Activated naive CD8-positive, alpha-beta T cell treated with anti-CD3 and anti-CD28 coated beads for 36 hours (primary cell): ENCODE results near the gene SCFD2. TPM values are rescaled to one million over a fixed set of nuclear protein-coding genes. Genes with fewer than 3 reads are reported as not detected.

Experiments used
- DNase-seq: peaks from one replicate; pipeline ENCODE4 v3.0.0; 2021
- H3K27ac Mint-ChIP-seq: one replicate; pipeline ENCODE4 v1.8.0; 2022; ENCODE audit warnings: mild to moderate bottlenecking, moderate library complexity, mixed read lengths
- H3K27me3 Mint-ChIP-seq: one replicate; pipeline ENCODE4 v1.8.0; 2022; ENCODE audit warnings: mild to moderate bottlenecking, mixed read lengths
- H3K36me3 Mint-ChIP-seq: one replicate; pipeline ENCODE4 v1.8.0; 2021; ENCODE audit warnings: mild to moderate bottlenecking, mixed read lengths
- H3K4me1 Mint-ChIP-seq: one replicate; pipeline ENCODE4 v1.8.0; 2021; ENCODE audit warnings: mixed read lengths
- H3K4me3 Mint-ChIP-seq: one replicate; pipeline ENCODE4 v1.8.0; 2022; ENCODE audit warnings: mild to moderate bottlenecking, moderate library complexity, mixed read lengths
- H3K9me3 Mint-ChIP-seq: one replicate; pipeline ENCODE4 v1.8.0; 2022; ENCODE audit warnings: mixed read lengths
- total RNA-seq, 2 experiments: library from RNA; stranded (reverse); gene quantifications; one replicate each; pipeline ENCODE4 v1.2.3, GENCODE V29; 2021

Gene SCFD2
- total RNA-seq, 2 experiments from 2014 or later = 21.9 to 23.7 TPM

DNA sequence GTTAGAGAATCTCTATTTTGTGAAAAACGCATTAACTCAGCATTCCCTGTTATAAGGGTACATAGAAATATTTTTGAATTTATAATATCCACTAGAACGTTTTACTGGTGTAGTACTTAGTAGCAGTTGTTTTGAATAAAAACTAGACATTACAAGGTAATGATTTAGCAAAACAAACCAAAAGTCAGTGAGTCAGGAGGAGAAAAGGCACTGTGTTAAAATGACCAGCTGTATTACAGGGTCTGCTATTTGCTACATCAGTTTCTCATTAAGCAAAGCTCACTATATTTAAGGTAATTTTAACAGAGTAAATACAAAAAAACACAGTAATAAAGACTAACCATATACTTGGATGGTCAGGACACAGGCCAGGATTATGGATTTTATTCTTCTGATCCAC is 351.0 kb downstream of the SCFD2 start:
- no peaks in the 10 kb centered on the region for H3K9me3 Mint-ChIP-seq
- H3K27me3 Mint-ChIP-seq = no peaks in the 10 kb centered on the region
- no peak for DNase-seq
- H3K36me3 Mint-ChIP-seq = peaks cover 8% of the 10 kb centered on the region
- peaks cover 28% of the 10 kb centered on the region for H3K4me1 Mint-ChIP-seq
- no peak overlapping the region for H3K4me3 Mint-ChIP-seq
- H3K27ac Mint-ChIP-seq = no peak overlapping the region

GRCh38 chr4:53013873-53014775 is 351.7 kb downstream of the SCFD2 start:
- H3K4me1 Mint-ChIP-seq = peaks cover 29% of the 10 kb centered on the region
- H3K4me3 Mint-ChIP-seq = no peak overlapping the region
- no peak overlapping the region for H3K27ac Mint-ChIP-seq

DNA sequence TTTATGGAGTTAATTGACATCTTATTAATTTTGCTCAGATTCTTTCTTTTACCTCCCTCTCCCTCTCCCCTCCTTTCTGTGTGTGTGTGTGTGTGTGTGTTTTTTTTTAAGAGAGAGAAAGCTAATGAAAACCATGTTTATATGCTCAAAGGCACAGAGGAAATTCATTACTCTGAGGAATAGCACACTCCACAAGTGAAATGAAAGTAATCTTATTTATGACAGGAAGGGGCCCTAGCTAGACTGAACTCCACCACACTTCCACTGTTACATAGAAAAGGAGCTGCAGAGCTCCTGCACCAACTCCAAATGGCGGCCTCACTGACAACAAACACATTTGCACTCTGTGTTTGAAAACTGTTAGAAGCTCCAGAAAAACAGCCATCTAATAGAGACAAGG is 353.1 kb downstream of the SCFD2 start:
- Mint-ChIP-seq H3K9me3 (peaks cover 3% of the 10 kb centered on the region), H3K27ac (peak overlapping the region; percentile 60), H3K4me1 (peaks cover 29% of the 10 kb centered on the region), H3K27me3 (no peaks in the 10 kb centered on the region), H3K4me3 (peak overlapping the region; percentile 51), H3K36me3 (peaks cover 23% of the 10 kb centered on the region)
- no peak for DNase-seq

More at GRCh38 chr4:53013873-53014775, 351.7 kb downstream of the SCFD2 start:
- no peaks in the 10 kb centered on the region for H3K9me3 Mint-ChIP-seq
- DNase-seq = no peak
- H3K36me3 Mint-ChIP-seq = peaks cover 13% of the 10 kb centered on the region
- no peaks in the 10 kb centered on the region for H3K27me3 Mint-ChIP-seq

GRCh38 chr4:53011259-53011905 is 354.5 kb downstream of the SCFD2 start:
- Mint-ChIP-seq H3K9me3 (peaks cover 7% of the 10 kb centered on the region), H3K4me3 (no peak overlapping the region), H3K4me1 (peaks cover 29% of the 10 kb centered on the region), H3K27me3 (no peaks in the 10 kb centered on the region), H3K36me3 (peaks cover 31% of the 10 kb centered on the region), H3K27ac (no peak overlapping the region)
- no peak for DNase-seq

GRCh38 chr4:53010318-53010717 is 355.5 kb downstream of the SCFD2 start:
- Mint-ChIP-seq H3K4me3 (no peak overlapping the region), H3K27ac (no peak overlapping the region), H3K4me1 (peaks cover 29% of the 10 kb centered on the region), H3K36me3 (peaks cover 30% of the 10 kb centered on the region), H3K27me3 (no peaks in the 10 kb centered on the region), H3K9me3 (peaks cover 7% of the 10 kb centered on the region)
- no peak for DNase-seq

GRCh38 chr4:53009824-53010223 is 356.0 kb downstream of the SCFD2 start:
- peak overlapping the region; percentile 13 for H3K27ac Mint-ChIP-seq
- H3K9me3 Mint-ChIP-seq = peaks cover 7% of the 10 kb centered on the region
- no peak overlapping the region for H3K4me3 Mint-ChIP-seq
- H3K27me3 Mint-ChIP-seq = no peaks in the 10 kb centered on the region
- H3K36me3 Mint-ChIP-seq = peaks cover 28% of the 10 kb centered on the region
- peaks cover 29% of the 10 kb centered on the region for H3K4me1 Mint-ChIP-seq
- DNase-seq = no peak

DNA sequence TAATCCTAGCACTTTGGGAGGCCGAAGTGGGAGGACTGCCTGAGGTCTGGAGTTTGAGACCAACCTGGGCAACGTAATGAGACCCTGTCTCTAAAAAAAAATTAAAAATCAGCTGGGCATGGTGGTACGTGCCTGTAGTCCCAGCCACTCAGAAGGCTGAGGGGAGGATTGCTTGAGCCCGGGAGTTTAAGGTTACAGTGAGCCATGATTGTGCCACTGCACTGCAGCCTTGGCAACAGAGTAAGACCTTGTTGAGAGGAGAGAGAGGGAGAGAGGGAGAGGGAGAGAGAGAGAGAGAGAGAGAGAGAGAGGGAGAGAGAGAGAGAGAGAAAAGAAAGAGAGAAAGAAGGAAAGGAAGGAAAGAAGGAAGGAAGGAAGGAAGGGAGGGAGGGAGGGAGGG is 358.8 kb downstream of the SCFD2 start:
- Mint-ChIP-seq H3K27me3 (no peaks in the 10 kb centered on the region), H3K36me3 (peaks cover 26% of the 10 kb centered on the region), H3K9me3 (peaks cover 7% of the 10 kb centered on the region), H3K4me1 (peaks cover 11% of the 10 kb centered on the region), H3K4me3 (no peak overlapping the region), H3K27ac (no peak overlapping the region)
- no peak for DNase-seq

DNA sequence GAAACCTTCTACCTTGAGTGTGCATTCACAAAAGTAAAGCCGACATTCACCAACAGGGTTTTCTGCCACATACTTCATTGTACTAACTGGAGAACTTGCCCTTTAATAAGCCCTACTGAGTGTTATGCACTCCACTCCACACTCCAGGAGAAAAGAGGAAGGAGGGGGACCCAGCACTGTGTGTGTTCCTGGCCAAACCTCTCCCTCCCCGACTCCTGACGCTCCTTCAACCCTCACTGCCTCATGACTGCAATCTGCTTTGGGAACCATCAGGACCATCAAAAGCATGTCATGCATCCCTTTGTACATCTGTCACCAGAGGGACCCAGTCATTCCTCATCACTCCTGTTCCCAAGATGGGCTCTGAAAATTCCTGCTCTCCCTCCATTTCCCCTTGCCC is 360.1 kb downstream of the SCFD2 start:
- H3K36me3 Mint-ChIP-seq = peaks cover 26% of the 10 kb centered on the region
- H3K27ac Mint-ChIP-seq = no peak overlapping the region
- DNase-seq = no peak
- H3K27me3 Mint-ChIP-seq = no peaks in the 10 kb centered on the region
- peaks cover 7% of the 10 kb centered on the region for H3K9me3 Mint-ChIP-seq
- peaks cover 4% of the 10 kb centered on the region for H3K4me1 Mint-ChIP-seq
- H3K4me3 Mint-ChIP-seq = no peak overlapping the region

- Mint-ChIP-seq H3K36me3 (peaks cover 25% of the 10 kb centered on the region), H3K4me1 (peaks cover 4% of the 10 kb centered on the region), H3K27me3 (no peaks in the 10 kb centered on the region), H3K9me3 (peaks cover 7% of the 10 kb centered on the region), H3K4me3 (no peak overlapping the region), H3K27ac (no peak overlapping the region)
- DNase-seq = no peak
These were observed 360.7 kb downstream of the SCFD2 start for GRCh38 chr4:53005149-53005546.

DNA sequence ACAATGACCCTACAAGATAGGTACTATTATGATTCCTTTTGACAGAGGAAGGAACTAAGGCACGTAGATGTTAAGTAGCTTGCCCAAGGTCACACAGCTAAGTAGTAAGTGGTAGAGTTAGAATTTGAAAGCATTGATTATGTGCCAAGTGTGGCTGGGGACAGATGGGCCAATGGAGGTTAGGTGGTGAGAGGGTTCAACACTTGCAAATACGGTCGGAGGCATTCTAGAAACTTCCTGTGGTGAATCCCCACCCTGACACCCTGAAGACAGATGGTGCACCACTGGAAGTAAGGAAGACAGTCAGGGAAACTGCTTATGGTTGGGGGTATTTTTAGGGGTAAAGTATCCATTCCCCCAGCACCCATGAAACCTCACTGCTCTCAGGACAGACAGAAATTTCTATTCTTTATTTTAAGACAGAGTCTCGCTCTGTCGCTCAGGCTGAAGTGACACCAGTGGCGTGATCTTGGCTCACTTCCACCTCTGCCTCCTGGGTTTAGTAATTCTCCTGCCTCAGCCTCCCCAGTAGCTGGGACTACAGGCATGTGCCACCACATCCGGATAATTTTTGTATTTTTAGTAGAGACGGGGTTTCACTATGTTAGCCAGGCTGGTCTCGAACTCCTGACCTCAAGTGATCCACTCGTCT is 361.2 kb downstream of the SCFD2 start:
- Mint-ChIP-seq H3K4me3 (no peak overlapping the region), H3K36me3 (peaks cover 24% of the 10 kb centered on the region), H3K4me1 (peaks cover under 1% of the 10 kb centered on the region), H3K27me3 (no peaks in the 10 kb centered on the region), H3K27ac (no peak overlapping the region), H3K9me3 (peaks cover 7% of the 10 kb centered on the region)
- DNase-seq = no peak

- no peak overlapping the region for H3K4me3 Mint-ChIP-seq
These were observed 361.9 kb downstream of the SCFD2 start for GRCh38 chr4:53003959-53004358.

GRCh38 chr4:53000560-53000959 is 365.3 kb downstream of the SCFD2 start:
- DNase-seq = no peak
- Mint-ChIP-seq H3K4me1 (no peaks in the 10 kb centered on the region), H3K36me3 (peaks cover 9% of the 10 kb centered on the region), H3K9me3 (no peaks in the 10 kb centered on the region), H3K27me3 (no peaks in the 10 kb centered on the region), H3K27ac (no peak overlapping the region), H3K4me3 (no peak overlapping the region)

More at GRCh38 chr4:53003959-53004358, 361.9 kb downstream of the SCFD2 start:
- Mint-ChIP-seq H3K4me1 (no peaks in the 10 kb centered on the region), H3K9me3 (peaks cover 7% of the 10 kb centered on the region), H3K27me3 (no peaks in the 10 kb centered on the region), H3K36me3 (peaks cover 21% of the 10 kb centered on the region), H3K27ac (no peak overlapping the region)
- no peak for DNase-seq

- H3K27me3 Mint-ChIP-seq = no peaks in the 10 kb centered on the region
- DNase-seq = no peak
- H3K4me1 Mint-ChIP-seq = no peaks in the 10 kb centered on the region
- H3K4me3 Mint-ChIP-seq = no peak overlapping the region
- H3K36me3 Mint-ChIP-seq = peaks cover 9% of the 10 kb centered on the region
- H3K9me3 Mint-ChIP-seq = no peaks in the 10 kb centered on the region
- H3K27ac Mint-ChIP-seq = no peak overlapping the region
These were observed 366.2 kb downstream of the SCFD2 start for GRCh38 chr4:52999626-53000025.

- H3K4me1 Mint-ChIP-seq = no peaks in the 10 kb centered on the region
- no peak overlapping the region for H3K4me3 Mint-ChIP-seq
- no peak for DNase-seq
- no peaks in the 10 kb centered on the region for H3K27me3 Mint-ChIP-seq
- peaks cover 9% of the 10 kb centered on the region for H3K36me3 Mint-ChIP-seq
- no peak overlapping the region for H3K27ac Mint-ChIP-seq
- no peaks in the 10 kb centered on the region for H3K9me3 Mint-ChIP-seq
These were observed 367.4 kb downstream of the SCFD2 start for GRCh38 chr4:52998413-52998812.

GRCh38 chr4:52997132-52997416 is 368.8 kb downstream of the SCFD2 start:
- no peak overlapping the region for H3K27ac Mint-ChIP-seq
- no peak for DNase-seq
- no peaks in the 10 kb centered on the region for H3K4me1 Mint-ChIP-seq
- peaks cover 9% of the 10 kb centered on the region for H3K36me3 Mint-ChIP-seq
- H3K4me3 Mint-ChIP-seq = no peak overlapping the region
- no peaks in the 10 kb centered on the region for H3K9me3 Mint-ChIP-seq
- no peaks in the 10 kb centered on the region for H3K27me3 Mint-ChIP-seq
